ENCODE data around the gene NTRK3. TPM values are rescaled to one million over a fixed set of nuclear protein-coding genes. Genes with fewer than 3 reads are reported as not detected.
"Not testable (repeated sequence)": the region's sequence is repeated elsewhere in the genome, so short reads cannot be mapped to it uniquely, and the experiment has no call there.

NTRK3 gene
- total RNA-seq, 1 donor from 2014 or later = 34.6 TPM

GRCh38 chr15:88043396-88043795 is 213.1 kb downstream of the NTRK3 start:
- FAIRE-seq (no peak), DNase-seq (ENCODE audit: low spot score in 2 of 2) (no peak)

DNA sequence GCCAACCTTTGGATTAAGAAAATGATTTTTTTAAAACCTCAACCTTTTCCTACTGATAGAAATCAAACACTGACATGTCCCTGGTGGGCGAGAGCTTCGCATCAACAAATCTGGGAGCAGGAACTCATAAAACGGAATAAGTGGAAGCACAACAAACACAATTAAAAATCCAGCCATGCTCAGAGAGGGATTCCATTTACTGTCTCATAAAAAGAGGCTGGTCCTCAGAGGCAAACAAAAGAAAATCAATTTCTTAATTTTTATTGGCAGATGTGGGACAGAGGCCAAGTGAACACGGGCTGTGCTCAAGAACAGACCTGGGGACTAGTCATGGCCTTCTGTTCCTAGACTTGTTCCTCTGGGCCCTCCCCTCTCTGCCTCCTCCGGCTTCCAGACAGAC is 214.5 kb downstream of the NTRK3 start:
- FAIRE-seq = no peak
- no peak for DNase-seq (ENCODE audit: low spot score in 2 of 2)

GRCh38 chr15:88040516-88040915 is 216.0 kb downstream of the NTRK3 start:
- no peak for DNase-seq (ENCODE audit: low spot score in 2 of 2)
- no peak for FAIRE-seq

DNA sequence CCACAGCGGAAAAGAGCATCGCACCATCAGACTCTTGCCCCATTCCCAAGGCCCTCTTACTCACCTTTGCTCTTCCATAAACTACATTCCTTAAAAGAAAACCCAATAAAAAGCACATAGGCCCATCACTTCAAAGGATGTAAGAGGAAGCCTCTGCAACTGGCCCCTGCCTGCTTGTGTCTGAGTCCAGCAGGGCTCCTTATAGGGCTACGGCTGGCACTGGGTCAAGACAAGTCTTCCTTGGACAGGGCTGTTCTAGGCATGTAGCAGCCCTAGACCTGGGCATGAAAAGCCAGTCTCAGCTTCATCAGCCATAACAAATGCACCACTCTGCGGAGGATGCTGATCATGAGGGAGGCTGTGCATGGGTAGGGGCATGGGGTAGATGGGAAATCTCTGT is 218.3 kb downstream of the NTRK3 start:
- FAIRE-seq = no peak
- no peak for DNase-seq (ENCODE audit: low spot score in 2 of 2)

- no peak for FAIRE-seq
- DNase-seq (ENCODE audit: low spot score in 2 of 2) = no peak
These were observed 220.2 kb downstream of the NTRK3 start for GRCh38 chr15:88036154-88036839.

DNA sequence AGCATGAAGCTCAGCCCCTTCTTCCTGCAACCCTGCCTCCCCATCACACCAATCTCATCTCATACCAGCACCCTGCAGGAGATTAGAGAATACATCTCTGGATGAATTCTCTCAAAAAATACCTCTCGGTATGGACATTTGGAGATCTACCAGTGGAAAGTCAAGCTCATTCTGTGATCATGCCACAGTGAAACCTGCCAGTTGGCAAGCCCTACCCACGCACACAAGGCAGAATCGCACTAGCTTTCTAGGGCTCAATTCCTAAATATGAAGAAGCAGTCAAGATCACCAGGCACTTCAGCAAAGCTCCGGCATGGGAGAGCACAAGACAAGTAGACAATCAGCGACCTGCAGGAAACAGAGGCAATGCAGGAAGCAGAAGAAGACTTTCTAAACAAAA is 221.2 kb downstream of the NTRK3 start:
- DNase-seq (ENCODE audit: low spot score in 2 of 2) = no peak
- no peak for FAIRE-seq

- FAIRE-seq; DNase-seq (ENCODE audit: low spot score in 2 of 2): not testable (repeated sequence)
These were observed 223.1 kb downstream of the NTRK3 start for GRCh38 chr15:88033421-88033820.

DNA sequence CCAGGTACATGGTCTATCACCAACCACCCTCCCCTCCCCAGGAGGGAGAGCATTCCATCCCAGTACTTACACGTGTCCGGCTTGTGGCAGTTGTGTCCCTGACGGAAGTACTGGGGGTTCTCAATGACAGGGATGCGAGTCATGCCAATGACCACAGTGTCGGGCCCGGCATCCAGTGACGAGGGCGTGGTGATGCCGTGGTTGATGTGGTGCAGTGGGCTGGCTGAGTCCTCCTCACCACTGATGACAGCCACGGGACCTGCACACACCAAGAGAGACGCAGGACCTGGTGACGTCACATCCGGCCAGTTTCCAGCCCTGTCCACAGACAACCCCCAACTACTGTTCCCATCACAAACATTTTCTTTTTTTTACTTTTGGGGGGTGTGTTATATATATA is 223.8 kb downstream of the NTRK3 start:
- no peak for FAIRE-seq
- no peak for DNase-seq (ENCODE audit: low spot score in 2 of 2)

DNA sequence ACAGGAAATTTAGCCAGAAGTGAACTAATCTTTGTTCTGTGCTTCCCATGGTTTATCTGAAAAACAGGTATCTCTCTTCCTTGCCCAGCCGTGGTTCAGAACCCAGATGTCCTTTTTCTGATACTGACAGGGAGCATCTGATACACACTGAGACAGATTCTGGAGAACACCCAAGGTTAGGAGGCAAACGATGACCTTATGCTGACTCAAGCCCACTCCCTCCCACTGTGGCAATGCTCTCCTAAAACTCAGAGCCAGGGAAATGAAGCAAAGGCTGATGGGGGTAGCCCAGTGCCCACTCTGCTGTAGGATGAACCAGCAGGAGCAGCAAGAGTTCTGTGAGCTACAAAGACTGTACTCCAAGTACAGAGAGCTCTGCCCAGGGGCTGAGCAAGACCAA is 225.1 kb downstream of the NTRK3 start:
- FAIRE-seq = no peak
- no peak for DNase-seq (ENCODE audit: low spot score in 2 of 2)

GRCh38 chr15:88029696-88030095 is 226.8 kb downstream of the NTRK3 start:
- no peak for FAIRE-seq

DNA sequence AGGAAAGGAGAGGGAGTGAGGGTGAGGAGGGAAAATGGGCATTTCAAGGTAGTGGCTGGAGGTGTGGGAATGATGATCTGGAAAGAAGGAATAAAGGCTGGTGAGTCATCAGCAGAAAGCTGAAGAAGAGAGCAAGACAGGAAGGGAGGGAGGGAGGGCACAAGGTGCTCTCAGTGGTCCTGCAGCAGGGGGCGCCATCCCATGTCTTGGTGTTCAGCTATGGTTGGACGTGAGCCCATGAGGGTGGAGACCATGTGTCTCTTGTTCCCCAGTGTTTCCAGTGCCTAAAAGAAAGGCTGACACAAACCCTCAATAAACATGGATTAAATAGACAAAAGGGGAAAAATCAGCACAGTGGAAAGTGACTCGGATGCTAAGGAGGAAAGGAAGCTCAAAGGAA is 228.5 kb downstream of the NTRK3 start:
- DNase-seq (ENCODE audit: low spot score in 2 of 2) (no peak), FAIRE-seq (no peak)

More at GRCh38 chr15:88029696-88030095, 226.8 kb downstream of the NTRK3 start:
- no peak for DNase-seq (ENCODE audit: low spot score in 2 of 2)

DNA sequence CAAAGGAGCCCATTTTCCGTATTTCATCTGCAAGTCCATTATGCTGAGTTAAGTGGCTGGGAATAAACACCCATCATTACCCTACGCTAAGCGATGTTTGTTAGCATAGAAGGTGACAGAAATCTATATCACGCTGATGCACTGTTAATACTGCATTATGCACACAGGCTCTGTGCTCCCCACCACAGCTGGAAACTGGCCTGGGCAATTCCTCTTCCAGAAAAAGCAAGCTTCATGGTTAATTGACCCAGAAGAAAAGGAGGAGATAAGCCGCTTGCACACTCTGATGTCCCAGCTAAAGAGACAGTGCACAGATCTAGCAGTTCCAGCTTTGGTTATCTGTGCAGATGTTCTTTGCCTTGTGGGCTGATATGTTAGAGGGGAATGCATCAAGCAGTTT is 232.6 kb downstream of the NTRK3 start:
- FAIRE-seq (no peak), DNase-seq (ENCODE audit: low spot score in 2 of 2) (no peak)

- FAIRE-seq (no peak), DNase-seq (ENCODE audit: low spot score in 2 of 2) (no peak)
These were observed 233.8 kb downstream of the NTRK3 start for GRCh38 chr15:88022716-88023115.

DNA sequence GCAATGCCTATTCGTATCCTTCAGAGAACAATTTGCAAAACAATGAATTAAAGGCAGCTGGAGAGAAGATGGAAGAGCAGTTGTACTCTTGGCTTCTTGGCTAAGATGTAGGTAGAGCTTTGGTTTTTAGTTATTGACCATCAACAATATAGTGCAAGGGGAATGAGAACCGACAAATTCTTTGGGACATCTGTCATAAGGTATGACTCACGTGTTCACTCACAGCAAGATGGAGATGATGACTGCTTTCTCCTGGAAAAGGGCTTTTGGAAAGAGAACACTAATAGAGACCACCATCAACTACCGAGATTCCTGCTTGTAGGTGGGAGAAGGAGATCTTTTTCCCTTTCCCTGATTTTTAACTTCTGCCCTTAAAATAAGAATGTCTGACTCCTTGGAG is 234.9 kb downstream of the NTRK3 start:
- no peak for DNase-seq (ENCODE audit: low spot score in 2 of 2)
- no peak for FAIRE-seq

DNA sequence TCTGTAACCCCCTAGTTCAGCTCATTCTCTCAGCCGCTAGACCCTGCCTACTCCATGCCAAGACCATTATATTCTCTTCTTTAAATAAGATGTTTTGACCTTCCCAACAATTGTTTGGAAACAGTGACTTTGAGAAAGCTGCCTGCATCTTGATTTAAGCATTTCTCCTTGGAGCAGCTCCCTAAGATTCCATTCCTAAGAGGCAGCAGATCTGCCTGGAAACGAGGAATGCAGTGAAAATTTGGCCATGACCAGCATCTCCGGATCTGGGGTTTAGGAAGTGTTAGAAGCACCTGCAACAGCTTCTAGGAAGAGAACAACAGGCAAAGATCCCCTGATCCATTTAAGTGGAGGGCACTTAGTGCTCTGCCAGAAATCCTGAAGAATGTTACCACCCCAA is 235.7 kb downstream of the NTRK3 start:
- DNase-seq (ENCODE audit: low spot score in 2 of 2) (no peak), FAIRE-seq (no peak)

DNA sequence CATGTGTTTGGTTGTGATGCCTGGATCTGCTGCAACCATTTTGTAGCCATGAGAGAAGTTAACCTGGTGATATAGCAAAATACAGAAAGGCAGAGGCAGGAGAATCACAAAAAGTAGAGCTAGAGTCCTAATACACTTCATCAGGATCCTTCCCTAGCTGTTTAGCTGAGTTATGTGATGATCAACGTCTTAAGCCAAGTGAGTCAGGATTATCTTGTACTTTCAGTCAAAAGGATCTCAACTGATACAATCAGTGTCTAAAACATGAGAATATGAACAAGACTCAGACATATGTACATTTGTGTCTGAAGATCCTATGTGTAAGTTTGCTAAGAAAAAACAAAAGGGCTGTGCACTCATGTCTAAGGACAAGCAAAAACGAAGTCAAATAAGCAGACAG is 236.9 kb downstream of the NTRK3 start:
- FAIRE-seq = no peak

GRCh38 chr15:88018869-88019641 is 237.5 kb downstream of the NTRK3 start:
- FAIRE-seq (no peak), DNase-seq (ENCODE audit: low spot score in 2 of 2) (no peak)

More for the DNA sequence above, 236.9 kb downstream of the NTRK3 start:
- no peak for DNase-seq (ENCODE audit: low spot score in 2 of 2)

GRCh38 chr15:88017753-88018152 is 238.8 kb downstream of the NTRK3 start:
- no peak for DNase-seq (ENCODE audit: low spot score in 2 of 2)
- FAIRE-seq = no peak

- FAIRE-seq (no peak), DNase-seq (ENCODE audit: low spot score in 2 of 2) (no peak)
These were observed 240.1 kb downstream of the NTRK3 start for GRCh38 chr15:88016406-88016805.

- DNase-seq (ENCODE audit: low spot score in 2 of 2) (no peak), FAIRE-seq (no peak)
These were observed 241.2 kb downstream of the NTRK3 start for GRCh38 chr15:88015228-88015860.

DNA sequence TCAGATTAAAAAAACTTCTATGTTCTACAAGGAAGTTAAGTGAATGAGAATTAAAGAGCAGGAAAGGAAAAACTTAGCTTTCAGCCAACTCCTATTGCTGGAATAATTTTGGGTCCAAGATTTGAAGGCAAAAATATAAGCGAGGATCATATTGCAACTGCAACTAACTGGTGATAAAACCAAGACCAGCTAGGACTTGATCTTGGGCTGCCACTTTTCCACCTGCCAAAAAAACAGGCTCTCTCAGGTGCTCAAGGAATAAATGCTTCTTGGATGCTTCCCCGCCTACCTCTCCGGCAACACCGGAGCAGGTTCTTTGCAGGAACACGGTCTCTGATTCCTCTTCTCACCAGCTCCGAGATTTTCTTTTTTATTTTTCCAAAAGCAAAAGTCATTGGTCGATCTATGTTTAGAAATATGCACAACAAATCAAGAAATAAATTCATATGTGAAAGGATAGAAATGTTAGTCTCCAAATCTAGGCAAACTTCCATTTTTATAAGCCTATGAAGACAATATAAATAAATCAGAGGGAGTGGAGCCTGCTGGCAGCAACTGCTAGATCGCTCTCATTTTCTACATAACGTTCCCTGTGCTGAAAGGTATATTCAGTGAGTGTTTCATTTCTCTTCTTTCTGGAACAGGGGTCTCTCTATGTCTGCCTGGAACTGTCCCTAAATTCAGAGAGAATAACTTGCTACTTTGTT is 241.9 kb downstream of the NTRK3 start:
- FAIRE-seq = no peak
- no peak for DNase-seq (ENCODE audit: low spot score in 2 of 2)
